ENCODE results near the gene ACTN4. TPM values are rescaled to one million over a fixed set of nuclear protein-coding genes. Genes with fewer than 3 reads are reported as not detected.

The ACTN4 gene
- polyA plus RNA-seq, 2 of the 4 experiments (the other 2 are of a cell fraction), result 605 to 967 TPM

DNA sequence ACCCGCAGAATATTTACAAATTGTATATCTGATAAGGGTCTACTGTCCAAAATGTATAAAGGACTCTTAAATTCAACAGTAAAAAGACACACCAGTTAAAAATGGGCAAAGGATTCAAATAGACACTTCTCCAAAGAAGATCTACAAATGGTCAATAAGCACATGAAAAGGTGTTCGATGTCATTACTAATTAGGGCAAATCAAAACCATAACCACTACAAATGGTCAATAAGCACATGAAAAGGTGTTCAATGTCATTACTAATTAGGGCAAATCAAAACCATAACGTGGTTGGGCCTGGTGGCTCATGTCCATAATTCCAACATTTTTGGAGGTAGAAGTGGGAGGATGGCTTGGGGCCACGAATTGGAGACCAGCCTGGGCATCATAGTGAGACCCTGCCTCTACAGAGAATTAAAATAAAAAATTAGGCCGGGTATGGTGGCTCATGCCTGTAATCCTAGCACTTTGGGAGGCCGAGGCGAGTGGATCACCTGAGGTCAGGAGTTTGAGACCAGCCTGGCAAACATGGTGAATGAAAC lies 40.5 kb downstream of the ACTN4 start (continued):
- TF ChIP-seq HOXA7 (CRISPR knock-in tag; IDR thresholded peaks at IDR 0.05), result peak; percentile 65; the same call in 1 of the 2 replicates
- no peak for TF ChIP-seq FOXS1 (CRISPR knock-in tag; IDR thresholded peaks at IDR 0.05)
- TF ChIP-seq, protein P1, sequence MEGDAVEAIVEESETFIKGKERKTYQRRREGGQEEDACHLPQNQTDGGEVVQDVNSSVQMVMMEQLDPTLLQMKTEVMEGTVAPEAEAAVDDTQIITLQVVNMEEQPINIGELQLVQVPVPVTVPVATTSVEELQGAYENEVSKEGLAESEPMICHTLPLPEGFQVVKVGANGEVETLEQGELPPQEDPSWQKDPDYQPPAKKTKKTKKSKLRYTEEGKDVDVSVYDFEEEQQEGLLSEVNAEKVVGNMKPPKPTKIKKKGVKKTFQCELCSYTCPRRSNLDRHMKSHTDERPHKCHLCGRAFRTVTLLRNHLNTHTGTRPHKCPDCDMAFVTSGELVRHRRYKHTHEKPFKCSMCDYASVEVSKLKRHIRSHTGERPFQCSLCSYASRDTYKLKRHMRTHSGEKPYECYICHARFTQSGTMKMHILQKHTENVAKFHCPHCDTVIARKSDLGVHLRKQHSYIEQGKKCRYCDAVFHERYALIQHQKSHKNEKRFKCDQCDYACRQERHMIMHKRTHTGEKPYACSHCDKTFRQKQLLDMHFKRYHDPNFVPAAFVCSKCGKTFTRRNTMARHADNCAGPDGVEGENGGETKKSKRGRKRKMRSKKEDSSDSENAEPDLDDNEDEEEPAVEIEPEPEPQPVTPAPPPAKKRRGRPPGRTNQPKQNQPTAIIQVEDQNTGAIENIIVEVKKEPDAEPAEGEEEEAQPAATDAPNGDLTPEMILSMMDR (IDR thresholded peaks at IDR 0.05), result no peak
- 0 out of 2 replicates have a peak, but pooled peaks have one; percentile 31 for TF ChIP-seq TP53 (CRISPR knock-in tag; IDR thresholded peaks at IDR 0.05)
- no peak for TF ChIP-seq CEBPB (IDR thresholded peaks at IDR 0.05)
- TF ChIP-seq, protein P2, sequence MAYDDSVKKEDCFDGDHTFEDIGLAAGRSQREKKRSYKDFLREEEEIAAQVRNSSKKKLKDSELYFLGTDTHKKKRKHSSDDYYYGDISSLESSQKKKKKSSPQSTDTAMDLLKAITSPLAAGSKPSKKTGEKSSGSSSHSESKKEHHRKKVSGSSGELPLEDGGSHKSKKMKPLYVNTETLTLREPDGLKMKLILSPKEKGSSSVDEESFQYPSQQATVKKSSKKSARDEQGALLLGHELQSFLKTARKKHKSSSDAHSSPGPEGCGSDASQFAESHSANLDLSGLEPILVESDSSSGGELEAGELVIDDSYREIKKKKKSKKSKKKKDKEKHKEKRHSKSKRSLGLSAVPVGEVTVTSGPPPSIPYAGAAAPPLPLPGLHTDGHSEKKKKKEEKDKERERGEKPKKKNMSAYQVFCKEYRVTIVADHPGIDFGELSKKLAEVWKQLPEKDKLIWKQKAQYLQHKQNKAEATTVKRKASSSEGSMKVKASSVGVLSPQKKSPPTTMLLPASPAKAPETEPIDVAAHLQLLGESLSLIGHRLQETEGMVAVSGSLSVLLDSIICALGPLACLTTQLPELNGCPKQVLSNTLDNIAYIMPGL (CRISPR knock-in tag; IDR thresholded peaks at IDR 0.05; ENCODE audit: borderline replicate concordance), result peak; percentile 31; the same call in 1 of the 2 replicates
- TF ChIP-seq, protein P3, sequence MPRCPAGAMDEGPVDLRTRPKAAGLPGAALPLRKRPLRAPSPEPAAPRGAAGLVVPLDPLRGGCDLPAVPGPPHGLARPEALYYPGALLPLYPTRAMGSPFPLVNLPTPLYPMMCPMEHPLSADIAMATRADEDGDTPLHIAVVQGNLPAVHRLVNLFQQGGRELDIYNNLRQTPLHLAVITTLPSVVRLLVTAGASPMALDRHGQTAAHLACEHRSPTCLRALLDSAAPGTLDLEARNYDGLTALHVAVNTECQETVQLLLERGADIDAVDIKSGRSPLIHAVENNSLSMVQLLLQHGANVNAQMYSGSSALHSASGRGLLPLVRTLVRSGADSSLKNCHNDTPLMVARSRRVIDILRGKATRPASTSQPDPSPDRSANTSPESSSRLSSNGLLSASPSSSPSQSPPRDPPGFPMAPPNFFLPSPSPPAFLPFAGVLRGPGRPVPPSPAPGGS (IDR thresholded peaks at IDR 0.05), result no peak
- no peak for TF ChIP-seq MAZ (IDR thresholded peaks at IDR 0.05; ENCODE audit: borderline replicate concordance, low read depth, low read length)
- TF ChIP-seq EP300 (IDR thresholded peaks at IDR 0.05), result no peak
- no peak for TF ChIP-seq CHD2 (IDR thresholded peaks at IDR 0.05; ENCODE audit: low read length, partially characterized antibody)
- TF ChIP-seq, protein P4, sequence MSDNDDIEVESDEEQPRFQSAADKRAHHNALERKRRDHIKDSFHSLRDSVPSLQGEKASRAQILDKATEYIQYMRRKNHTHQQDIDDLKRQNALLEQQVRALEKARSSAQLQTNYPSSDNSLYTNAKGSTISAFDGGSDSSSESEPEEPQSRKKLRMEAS (IDR thresholded peaks at IDR 0.05), result no peak
- TF ChIP-seq HEYL (CRISPR knock-in tag; IDR thresholded peaks at IDR 0.05), result no peak
- no peak for TF ChIP-seq BHLHE40 (IDR thresholded peaks at IDR 0.05; ENCODE audit: low read depth, low read length)
- no peak for TF ChIP-seq MYC (IDR thresholded peaks at IDR 0.05; ENCODE audit: borderline replicate concordance, low read length)
- no peak for TF ChIP-seq CBX8 (IDR thresholded peaks at IDR 0.05)
- TF ChIP-seq JUN (IDR thresholded peaks at IDR 0.05), result 0 out of 5 replicates have a peak, but pooled peaks of 1 of the 2 experiments have one; percentile 3
- TF ChIP-seq CBX2 (IDR thresholded peaks at IDR 0.05; ENCODE audit: borderline replicate concordance, low read depth), result no peak
- TF ChIP-seq, protein P5, sequence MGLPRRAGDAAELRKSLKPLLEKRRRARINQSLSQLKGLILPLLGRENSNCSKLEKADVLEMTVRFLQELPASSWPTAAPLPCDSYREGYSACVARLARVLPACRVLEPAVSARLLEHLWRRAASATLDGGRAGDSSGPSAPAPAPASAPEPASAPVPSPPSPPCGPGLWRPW (IDR thresholded peaks at IDR 0.05), result no peak
- TF ChIP-seq SMC3 (IDR thresholded peaks at IDR 0.05), result no peak
- no peak for TF ChIP-seq RFX5 (IDR thresholded peaks at IDR 0.05)
- TF ChIP-seq, protein P6, sequence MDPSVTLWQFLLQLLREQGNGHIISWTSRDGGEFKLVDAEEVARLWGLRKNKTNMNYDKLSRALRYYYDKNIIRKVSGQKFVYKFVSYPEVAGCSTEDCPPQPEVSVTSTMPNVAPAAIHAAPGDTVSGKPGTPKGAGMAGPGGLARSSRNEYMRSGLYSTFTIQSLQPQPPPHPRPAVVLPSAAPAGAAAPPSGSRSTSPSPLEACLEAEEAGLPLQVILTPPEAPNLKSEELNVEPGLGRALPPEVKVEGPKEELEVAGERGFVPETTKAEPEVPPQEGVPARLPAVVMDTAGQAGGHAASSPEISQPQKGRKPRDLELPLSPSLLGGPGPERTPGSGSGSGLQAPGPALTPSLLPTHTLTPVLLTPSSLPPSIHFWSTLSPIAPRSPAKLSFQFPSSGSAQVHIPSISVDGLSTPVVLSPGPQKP (IDR thresholded peaks at IDR 0.05; ENCODE audit: low read depth, low read length), result no peak
- no peak for TF ChIP-seq RAD21 (conservative IDR thresholded peaks at IDR 0.05 in 1 of 2, IDR thresholded peaks at IDR 0.05 in 1 of 2)
- no peak for TF ChIP-seq EHMT2 (IDR thresholded peaks at IDR 0.05; ENCODE audit: low read depth)
- TF ChIP-seq POLR2A (IDR thresholded peaks at IDR 0.05; ENCODE audit: low read length), result no peak
- no peak for TF ChIP-seq TFCP2L1 (CRISPR knock-in tag; IDR thresholded peaks at IDR 0.05)
